Measurements from ENCODE around the gene PROP1.
"Not testable (repeated sequence)": the region's sequence is repeated elsewhere in the genome, so short reads cannot be mapped to it uniquely, and the experiment has no call there.

Gene PROP1

GRCh38 chr5:177945145-177945544, 50.9 kb downstream of the PROP1 start:
- DNase-seq (ENCODE audit: low spot score) = not testable (repeated sequence)

GRCh38 chr5:177943805-177944736, 52.0 kb downstream of the PROP1 start:
- DNase-seq (ENCODE audit: low spot score) = peak; percentile 38

GRCh38 chr5:177942896-177943295, 53.1 kb downstream of the PROP1 start:
- not testable (repeated sequence) for DNase-seq (ENCODE audit: low spot score)

All from AG08396 (cell line).